Neural cell (in vitro differentiated cells): ENCODE results near the gene GALR2. TPM values are rescaled to one million over a fixed set of nuclear protein-coding genes. Genes with fewer than 3 reads are reported as not detected.

Source experiments
- H2AFZ ChIP-seq: fragments of 200-600, 300-800 bp; sonication (generic), shearing (Covaris generic); 2 replicates; pipeline ENCODE4 v1.6.0; 2014; ENCODE audit warnings: low read depth, mild to moderate bottlenecking, antibody characterized with exemption, low read length, moderate library complexity
- H3F3A ChIP-seq: fragments of 200-600 bp; shearing (Covaris generic); 2 replicates; pipeline ENCODE4 v1.6.1; 2016; ENCODE audit warnings: mild to moderate bottlenecking, moderate library complexity, mixed read lengths, antibody characterized with exemption, low read length; ENCODE audit not compliant: insufficient read depth, poor library complexity, severe bottlenecking
- H3K27ac ChIP-seq: fragments of 200-600, 300-800 bp; sonication (generic), shearing (Covaris generic); 2 replicates; pipeline ENCODE4 v1.5.1; 2014; ENCODE audit warnings: mild to moderate bottlenecking, low read length, moderate library complexity
- H3K27me3 ChIP-seq: fragments of 300-800, 200-600 bp; sonication (generic), shearing (Covaris generic); 2 replicates; pipeline ENCODE4 v1.6.0; 2014; ENCODE audit warnings: mild to moderate bottlenecking, low read depth, low read length, moderate library complexity; ENCODE audit not compliant: insufficient read depth
- H3K36me3 ChIP-seq: fragments of 300-800, 200-600 bp; sonication (generic), shearing (Covaris generic); 2 replicates; pipeline ENCODE4 v1.5.1; 2014; ENCODE audit warnings: mild to moderate bottlenecking, antibody characterized with exemption, low read length, moderate library complexity; ENCODE audit not compliant: insufficient read depth
- H3K4me2 ChIP-seq: fragments of 300-800, 200-600 bp; sonication (generic), shearing (Covaris generic); 2 replicates; pipeline ENCODE4 v1.6.0; 2014; ENCODE audit warnings: mild to moderate bottlenecking, low read length
- H3K4me3 ChIP-seq: fragments of 300-800, 200-600 bp; sonication (generic), shearing (Covaris generic); 2 replicates; pipeline ENCODE4 v1.5.1; 2014; ENCODE audit warnings: mild to moderate bottlenecking, low read length, moderate library complexity
- H3K79me2 ChIP-seq: fragments of 200-600 bp; shearing (Covaris generic); replicated peaks from 2 replicates; pipeline ENCODE4 v1.6.0; 2014; ENCODE audit warnings: mild to moderate bottlenecking, low read length, moderate library complexity; ENCODE audit not compliant: insufficient read depth
- H3K9ac ChIP-seq: fragments of 300-800, 200-600 bp; sonication (generic), shearing (Covaris generic); 2 replicates; pipeline ENCODE4 v1.6.1; 2016; ENCODE audit warnings: mild to moderate bottlenecking, low read length, mixed read lengths
- H3K9me2 ChIP-seq: fragments of 200-600 bp; shearing (Covaris generic); 2 replicates; pipeline ENCODE4 v1.6.1; 2016; ENCODE audit warnings: mild to moderate bottlenecking, low read length, mixed read lengths; ENCODE audit not compliant: insufficient read depth
- H3K9me3 ChIP-seq: fragments of 200-600, 300-800 bp; sonication (generic), shearing (Covaris generic); 2 replicates; pipeline ENCODE4 v1.6.1; 2016; ENCODE audit warnings: mild to moderate bottlenecking, mixed run types, low read length, moderate library complexity, mixed read lengths
- H4K20me1 ChIP-seq: fragments of 200-600 bp; shearing (Covaris generic); 2 replicates; pipeline ENCODE4 v1.6.1; 2016; ENCODE audit warnings: mild to moderate bottlenecking, mixed run types; ENCODE audit not compliant: insufficient read depth
- CTCF ChIP-seq: fragments of 450-650 bp; IDR thresholded peaks from 2 replicates; pipeline ENCODE4 v1.5.1; 2014; ENCODE audit warnings: antibody characterized with exemption, mild to moderate bottlenecking, moderate library complexity; ENCODE audit not compliant: poor library complexity, severe bottlenecking
- EP300 ChIP-seq: fragments of 450-650 bp; conservative IDR thresholded peaks from 2 replicates; pipeline ENCODE4 v1.6.1; 2014; ENCODE audit warnings: antibody characterized with exemption, mild to moderate bottlenecking, moderate library complexity; ENCODE audit not compliant: poor library complexity, severe bottlenecking
- EZH2 ChIP-seq: fragments of 200-600, 300-800 bp; shearing (Covaris generic), sonication (generic); IDR thresholded peaks from 2 replicates; pipeline ENCODE4 v1.6.1; 2014; ENCODE audit warnings: antibody characterized with exemption, low read length, borderline replicate concordance, mild to moderate bottlenecking; ENCODE audit not compliant: insufficient read depth, poor library complexity, severe bottlenecking
- MXI1 ChIP-seq: fragments of 450-650 bp; conservative IDR thresholded peaks from 2 replicates; pipeline ENCODE4 v1.6.1; 2014; ENCODE audit warnings: antibody characterized with exemption, mild to moderate bottlenecking; ENCODE audit not compliant: poor library complexity, severe bottlenecking
- POLR2AphosphoS5 ChIP-seq: IDR thresholded peaks from 2 replicates; pipeline ENCODE4 v1.6.1; 2012
- RAD21 ChIP-seq: fragments of 450-650 bp; conservative IDR thresholded peaks from 2 replicates; pipeline ENCODE4 v1.6.1; 2014; ENCODE audit warnings: antibody characterized with exemption, mild to moderate bottlenecking, moderate library complexity
- REST ChIP-seq: IDR thresholded peaks from 2 replicates; pipeline ENCODE4 v1.6.1; 2012; ENCODE audit warnings: borderline replicate concordance
- SMC3 ChIP-seq: fragments of 450-650 bp; conservative IDR thresholded peaks from 2 replicates; pipeline ENCODE4 v1.6.1; 2014; ENCODE audit warnings: antibody characterized with exemption, mild to moderate bottlenecking, moderate library complexity; ENCODE audit not compliant: poor library complexity
- TAF1 ChIP-seq: IDR thresholded peaks from 2 replicates; pipeline ENCODE4 v1.6.1; 2012; ENCODE audit warnings: low read depth
- polyA plus RNA-seq: library from polyadenylated mRNA; depleted of rRNA; stranded (reverse); fragments of >200 nt; gene quantifications from 2 replicates; pipeline ENCODE4 v1.2.3, GENCODE V29; 2014

The GALR2 gene
- polyA plus RNA-seq, 1 donor from 2014 or later = not detected

- no peaks in the 10 kb centered on the region for H3K27me3 ChIP-seq
- no peaks in the 10 kb centered on the region for H3K79me2 ChIP-seq
- no peaks in the 10 kb centered on the region for H3K9me3 ChIP-seq
- H3K9me2 ChIP-seq = no peaks in the 10 kb centered on the region
- H3K36me3 ChIP-seq = peaks cover 7% of the 10 kb centered on the region
- H3K27ac ChIP-seq = no peak overlapping the region
- no peak for TF ChIP-seq POLR2AphosphoS5
- H3K4me2 ChIP-seq = no peak overlapping the region
- H3F3A ChIP-seq = no peaks in the 10 kb centered on the region
- no peaks in the 10 kb centered on the region for H4K20me1 ChIP-seq
- H3K9ac ChIP-seq = no peak overlapping the region
- no peak overlapping the region for H2AFZ ChIP-seq
- H3K4me3 ChIP-seq = no peak overlapping the region
These were observed 37.9 kb upstream of the GALR2 start for GRCh38 chr17:76036497-76037261.

- peaks cover 7% of the 10 kb centered on the region for H3K36me3 ChIP-seq
- no peaks in the 10 kb centered on the region for H4K20me1 ChIP-seq
These were observed 36.5 kb upstream of the GALR2 start for GRCh38 chr17:76038050-76038449.

More at GRCh38 chr17:76038050-76038449, 36.5 kb upstream of the GALR2 start:
- no peak overlapping the region for H3K27ac ChIP-seq
- H3K9me3 ChIP-seq = no peaks in the 10 kb centered on the region
- no peak overlapping the region for H3K9ac ChIP-seq
- no peaks in the 10 kb centered on the region for H3K9me2 ChIP-seq
- H3K4me3 ChIP-seq = no peak overlapping the region
- no peaks in the 10 kb centered on the region for H3K27me3 ChIP-seq
- H3K79me2 ChIP-seq = no peaks in the 10 kb centered on the region
- H3K4me2 ChIP-seq = no peak overlapping the region
- TF ChIP-seq TAF1 = no peak
- no peak for TF ChIP-seq CTCF
- no peak for TF ChIP-seq REST
- no peak for TF ChIP-seq SMC3
- no peak for TF ChIP-seq RAD21
- no peak for TF ChIP-seq EP300
- TF ChIP-seq EZH2 = no peak
- no peak for TF ChIP-seq POLR2AphosphoS5
- no peak for TF ChIP-seq MXI1
- H3F3A ChIP-seq = no peaks in the 10 kb centered on the region
- H2AFZ ChIP-seq = no peak overlapping the region
